Measurements from ENCODE around the gene IGFBPL1.
"Not testable (repeated sequence)": the region's sequence is repeated elsewhere in the genome, so short reads cannot be mapped to it uniquely, and the experiment has no call there.

The IGFBPL1 gene

GRCh38 chr9:38431116-38431515 lies 6.9 kb upstream of the IGFBPL1 start:
- DNase-seq = no peak

GRCh38 chr9:38428062-38428461 lies 3.8 kb upstream of the IGFBPL1 start:
- no peak for DNase-seq

GRCh38 chr9:38424918-38425317 lies 664 bp upstream of the IGFBPL1 start:
- no peak for DNase-seq

- DNase-seq = peak; percentile 45
These were observed 831 bp downstream of the IGFBPL1 start for GRCh38 chr9:38423273-38423972.

GRCh38 chr9:38422555-38423260 lies 1.5 kb downstream of the IGFBPL1 start:
- DNase-seq = peak; percentile 5

- DNase-seq = peak; percentile 27
These were observed 2.6 kb downstream of the IGFBPL1 start for GRCh38 chr9:38421498-38422211.

- no peak for DNase-seq
These were observed 5.1 kb downstream of the IGFBPL1 start for GRCh38 chr9:38419181-38419580.

GRCh38 chr9:38418366-38418765 lies 5.9 kb downstream of the IGFBPL1 start:
- no peak for DNase-seq

GRCh38 chr9:38417003-38417945 lies 7.0 kb downstream of the IGFBPL1 start:
- peak; percentile 70 for DNase-seq

- DNase-seq = no peak
These were observed 7.8 kb downstream of the IGFBPL1 start for GRCh38 chr9:38416461-38416860.

GRCh38 chr9:38415856-38416255 lies 8.4 kb downstream of the IGFBPL1 start:
- DNase-seq = no peak

GRCh38 chr9:38414040-38414723 lies 10.1 kb downstream of the IGFBPL1 start:
- DNase-seq = no peak

- DNase-seq = no peak
These were observed 11.0 kb downstream of the IGFBPL1 start for GRCh38 chr9:38413283-38413682.

GRCh38 chr9:38412751-38413150 lies 11.5 kb downstream of the IGFBPL1 start:
- no peak for DNase-seq

GRCh38 chr9:38408719-38409118 lies 15.5 kb downstream of the IGFBPL1 start:
- no peak for DNase-seq

- no peak for DNase-seq
These were observed 17.6 kb downstream of the IGFBPL1 start for GRCh38 chr9:38406476-38407186.

GRCh38 chr9:38405785-38406184 lies 18.5 kb downstream of the IGFBPL1 start:
- no peak for DNase-seq

GRCh38 chr9:38404314-38404713 lies 19.9 kb downstream of the IGFBPL1 start:
- DNase-seq = no peak

GRCh38 chr9:38401994-38402393 lies 22.3 kb downstream of the IGFBPL1 start:
- DNase-seq = no peak

GRCh38 chr9:38399191-38399590 lies 25.1 kb downstream of the IGFBPL1 start:
- DNase-seq = not testable (repeated sequence)

GRCh38 chr9:38396371-38396671 lies 27.9 kb downstream of the IGFBPL1 start:
- no peak for DNase-seq

Measured in DMS53 (cell line).